HAP-1 (cell line): Measurements from ENCODE around the gene HOXA6.

Experiments
- DNase-seq, 2 experiments: peaks; one replicate each; pipeline ENCODE4 v3.0.0-alpha.2; 2016 to 2020; ENCODE audit warnings: low spot score in 2 of 2
- H3K27me3 ChIP-seq: fragments of 250-450 bp; sonication (Bioruptor Pico); 2 replicates; pipeline ENCODE4 v1.5.1; 2020; ENCODE audit warnings: low read depth, mild to moderate bottlenecking, moderate library complexity
- H3K36me3 ChIP-seq: fragments of 250-450 bp; sonication (Bioruptor Pico); replicated peaks from 2 replicates; pipeline ENCODE4 v1.5.1; 2020; ENCODE audit warnings: mild to moderate bottlenecking
- H3K4me1 ChIP-seq: fragments of 250-450 bp; sonication (Bioruptor Pico); 2 replicates; pipeline ENCODE4 v1.5.1; 2020; ENCODE audit warnings: mild to moderate bottlenecking
- H3K4me3 ChIP-seq: fragments of 250-450 bp; sonication (Bioruptor Pico); 2 replicates; pipeline ENCODE4 v1.5.1; 2020; ENCODE audit warnings: mild to moderate bottlenecking, moderate library complexity
- H3K9me3 ChIP-seq: fragments of 250-450 bp; sonication (Bioruptor Pico); 2 replicates; pipeline ENCODE4 v1.5.1; 2020; ENCODE audit warnings: mild to moderate bottlenecking, moderate library complexity
- in situ Hi-C: fragments of 300-500 bp; cut with MboI; formaldehyde crosslinking; loops from 3 replicates; pipeline ENCODE4 v1.14.3; 2020; ENCODE audit warnings: low sequenced_read_pairs, inconsistent platforms, mixed read lengths

HOXA6 gene

DNA sequence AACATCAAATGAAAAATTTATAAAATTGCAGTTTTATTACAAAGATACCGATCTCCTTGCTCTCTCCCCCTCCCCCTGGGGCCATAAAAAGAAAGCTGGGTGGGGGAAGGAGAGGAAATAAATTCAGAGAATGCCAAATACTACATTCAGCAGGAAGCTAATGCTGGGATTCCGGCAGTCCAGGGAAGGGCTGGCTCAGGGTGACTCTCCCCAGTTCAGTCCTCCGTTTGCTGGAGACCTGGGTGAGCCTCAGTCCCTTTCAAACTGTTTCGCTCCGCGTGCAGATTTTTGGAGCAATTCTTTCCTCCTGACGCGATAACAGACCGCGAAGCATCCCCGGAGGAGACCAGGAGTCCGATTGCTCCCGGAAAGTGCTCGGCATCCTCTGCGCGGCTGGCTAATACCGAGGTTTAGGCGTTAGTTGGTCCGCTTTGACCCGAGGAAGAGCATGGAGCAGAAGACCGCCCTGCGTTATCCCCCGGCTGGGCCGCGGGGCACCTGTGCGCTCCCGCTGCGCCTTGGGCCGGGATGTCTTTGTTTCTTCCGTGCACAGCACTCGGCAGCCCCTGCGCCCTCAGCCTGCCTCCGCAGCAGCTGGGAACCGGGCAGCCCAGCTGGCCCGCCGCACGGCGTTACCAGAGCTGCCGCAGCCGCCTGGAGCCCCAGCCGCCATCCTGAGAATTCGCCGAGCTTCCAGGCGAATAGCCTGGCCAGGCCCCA, 41.2 kb downstream of the HOXA6 start:
- H3K27me3 ChIP-seq: no peaks in the 10 kb centered on the region
- DNase-seq: no peak
- in situ Hi-C loops: no loop called here
- H3K4me1 ChIP-seq: peaks cover 7% of the 10 kb centered on the region
- H3K36me3 ChIP-seq: no peaks in the 10 kb centered on the region
- H3K9me3 ChIP-seq: no peaks in the 10 kb centered on the region
- H3K4me3 ChIP-seq: no peak overlapping the region

- DNase-seq: no peak
- Histone ChIP-seq H3K27me3 (no peaks in the 10 kb centered on the region), H3K36me3 (no peaks in the 10 kb centered on the region), H3K9me3 (no peaks in the 10 kb centered on the region), H3K4me3 (no peak overlapping the region), H3K4me1 (peaks cover 14% of the 10 kb centered on the region)
- in situ Hi-C loops: no loop called here
Observed at GRCh38 chr7:27105301-27106031, 42.1 kb downstream of the HOXA6 start.

- peaks cover 24% of the 10 kb centered on the region for H3K4me1 ChIP-seq
- no peaks in the 10 kb centered on the region for H3K9me3 ChIP-seq
- H3K27me3 ChIP-seq: no peaks in the 10 kb centered on the region
- no peak for DNase-seq
- 0 out of 2 replicates have a peak, but pooled peaks cover 2% of the 10 kb centered on the region for H3K36me3 ChIP-seq
- H3K4me3 ChIP-seq: no peak overlapping the region
- in situ Hi-C loops: no loop called here
Observed at GRCh38 chr7:27104341-27105058, 43.1 kb downstream of the HOXA6 start.

DNA sequence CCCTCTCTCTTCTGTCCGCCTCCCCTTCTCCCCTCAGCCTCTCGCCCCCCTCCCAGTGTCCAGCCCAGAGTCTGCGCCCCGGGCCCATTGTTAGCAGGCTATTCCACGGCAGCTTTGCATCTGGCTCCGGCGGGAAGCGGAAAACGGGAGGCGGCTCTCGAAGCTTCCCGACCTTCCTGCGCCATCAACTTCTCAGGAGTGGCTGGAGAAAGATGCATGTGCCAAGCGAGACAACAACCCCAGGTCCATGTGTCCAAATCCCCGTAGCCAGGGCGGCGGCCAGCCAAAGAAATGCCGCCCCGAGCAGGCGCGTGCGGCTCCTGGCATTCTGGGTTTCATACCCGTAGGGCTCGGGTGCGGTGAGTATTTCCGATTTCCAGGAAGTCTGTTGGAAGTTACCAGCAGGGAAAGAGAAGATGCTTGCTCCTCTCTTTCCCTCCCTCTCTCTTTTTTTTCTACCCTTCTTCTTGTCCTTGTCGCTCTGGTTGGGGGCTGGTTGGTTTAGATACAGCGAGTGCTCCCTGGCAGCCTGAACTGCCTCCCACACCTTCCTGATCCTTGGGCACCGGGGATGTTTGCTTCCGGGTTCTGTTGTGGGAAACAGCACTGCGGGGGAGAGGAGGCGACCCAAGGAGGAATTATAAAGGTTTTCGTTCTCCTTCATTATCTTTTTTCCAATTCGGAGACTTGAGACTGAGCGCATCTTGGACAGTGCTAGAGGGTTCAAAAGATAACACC, 43.9 kb downstream of the HOXA6 start:
- H3K36me3 ChIP-seq: peaks cover 5% of the 10 kb centered on the region; the same call in 1 of the 2 replicates
- H3K4me3 ChIP-seq: no peak overlapping the region
- H3K27me3 ChIP-seq: no peaks in the 10 kb centered on the region
- no peaks in the 10 kb centered on the region for H3K9me3 ChIP-seq
- in situ Hi-C loops: no loop called here
- peaks cover 26% of the 10 kb centered on the region for H3K4me1 ChIP-seq
- no peak for DNase-seq

DNA sequence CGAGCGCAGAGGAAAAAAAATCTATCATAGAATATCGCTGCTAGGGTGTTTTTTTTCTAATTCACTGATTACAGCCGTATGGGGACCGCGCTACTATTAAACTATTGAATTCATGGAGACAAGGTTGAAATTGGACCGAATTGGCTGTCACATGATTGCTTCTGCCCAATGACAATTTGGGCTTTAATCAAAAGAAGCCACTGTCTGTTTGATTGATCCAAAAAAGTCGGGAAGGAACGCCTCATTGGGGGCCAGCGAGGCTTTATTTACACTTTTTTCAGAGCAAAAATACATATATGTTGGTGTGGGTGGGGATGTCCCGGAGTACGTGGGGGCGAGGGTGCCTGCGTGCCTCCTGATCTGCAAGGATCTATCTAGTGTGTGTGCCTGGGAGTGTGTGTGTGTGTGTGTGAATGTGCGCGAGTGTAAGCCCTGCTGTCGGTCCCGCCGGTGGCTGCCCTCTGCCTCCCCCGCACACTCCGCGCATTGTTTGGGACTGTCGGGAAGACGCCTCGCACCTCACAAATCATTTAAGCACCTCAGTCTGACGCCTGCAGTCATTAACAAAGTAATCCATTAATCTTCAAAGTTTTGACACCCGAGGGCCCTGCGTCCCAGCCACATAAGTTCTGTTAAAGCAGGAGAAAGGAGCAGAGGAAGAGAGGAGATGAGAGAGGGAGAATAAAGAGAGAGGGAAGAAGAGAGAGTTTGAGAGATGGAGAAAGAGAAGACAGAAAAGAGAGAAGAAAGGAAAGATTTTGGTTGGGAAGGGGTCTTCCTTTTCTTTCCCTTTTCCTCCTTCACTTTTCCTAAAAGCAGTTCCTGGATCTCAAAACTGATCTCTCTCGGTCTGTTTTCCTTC, 44.8 kb downstream of the HOXA6 start, which contains the start of gene HOXA2:
TSS of gene HOXA2 (minus strand) at position 103 of the 862 bp plus-strand sequence. CDS start 183 bp downstream, outside the sequence.
- Histone ChIP-seq H3K4me1 (peaks cover 26% of the 10 kb centered on the region), H3K4me3 (no peak within 1 kb of the TSS), H3K36me3 (peaks cover 5% of the 10 kb centered on the region; the same call in 1 of the 2 replicates), H3K9me3 (no peaks in the 10 kb centered on the region), H3K27me3 (no peaks in the 10 kb centered on the region)
- peak in 1 of 2 experiments; percentile 58 for DNase-seq
- in situ Hi-C loops: no loop called here

- no peaks in the 10 kb centered on the region for H3K9me3 ChIP-seq
- DNase-seq: no peak
- no peak overlapping the region for H3K4me3 ChIP-seq
- H3K27me3 ChIP-seq: no peaks in the 10 kb centered on the region
- peaks cover 30% of the 10 kb centered on the region for H3K4me1 ChIP-seq
- in situ Hi-C loops: no loop called here
- H3K36me3 ChIP-seq: peaks cover 5% of the 10 kb centered on the region; the same call in 1 of the 2 replicates
Observed at GRCh38 chr7:27101957-27102580, 45.5 kb downstream of the HOXA6 start.

DNA sequence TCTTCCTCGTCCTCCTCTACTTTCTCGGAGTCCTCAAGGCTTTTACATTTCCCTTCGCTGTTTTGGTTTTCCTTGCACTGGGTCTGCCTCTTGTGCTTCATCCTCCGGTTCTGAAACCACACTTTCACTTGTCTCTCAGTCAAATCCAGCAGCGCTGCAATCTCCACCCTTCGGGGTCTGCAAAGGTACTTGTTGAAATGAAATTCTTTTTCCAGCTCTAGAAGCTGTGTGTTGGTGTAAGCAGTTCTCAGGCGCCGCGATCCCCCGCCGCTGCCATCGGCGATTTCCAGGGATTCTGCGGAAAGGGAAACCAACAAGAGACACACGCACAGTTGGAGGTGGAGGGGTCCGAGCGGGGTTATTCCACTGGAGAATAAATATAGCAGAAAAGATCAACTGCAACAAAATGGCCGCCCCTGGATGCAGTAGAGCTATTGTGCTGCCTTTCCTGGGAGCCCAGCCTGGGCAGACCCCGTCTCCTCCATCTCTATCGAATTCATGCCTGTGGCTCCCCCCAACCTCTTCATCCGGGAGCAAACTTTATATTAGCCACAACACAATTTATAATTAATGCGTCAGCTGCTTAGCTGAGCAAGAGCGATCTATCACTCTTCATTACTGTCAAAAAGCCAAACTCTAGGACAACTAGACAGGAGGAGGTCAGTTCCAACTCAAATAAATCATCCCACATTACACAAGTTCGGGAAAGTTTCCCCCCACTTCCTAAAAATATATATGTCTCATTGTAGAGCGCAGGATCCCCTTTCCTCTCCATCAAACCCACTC, 46.2 kb downstream of the HOXA6 start:
- Histone ChIP-seq H3K4me3 (no peak overlapping the region), H3K36me3 (peaks cover 5% of the 10 kb centered on the region; the same call in 1 of the 2 replicates), H3K4me1 (peaks cover 30% of the 10 kb centered on the region), H3K27me3 (no peaks in the 10 kb centered on the region), H3K9me3 (no peaks in the 10 kb centered on the region)
- no peak for DNase-seq
- in situ Hi-C loops: no loop called here

- Histone ChIP-seq H3K27me3 (no peaks in the 10 kb centered on the region), H3K36me3 (peaks cover 5% of the 10 kb centered on the region; the same call in 1 of the 2 replicates), H3K9me3 (no peaks in the 10 kb centered on the region), H3K4me1 (peaks cover 30% of the 10 kb centered on the region), H3K4me3 (no peak overlapping the region)
- in situ Hi-C loops: no loop called here
- DNase-seq: no peak
Observed at GRCh38 chr7:27100694-27101170, 46.8 kb downstream of the HOXA6 start.

GRCh38 chr7:27099453-27100370, 47.9 kb downstream of the HOXA6 start:
- peaks cover 33% of the 10 kb centered on the region for H3K4me1 ChIP-seq
- peaks cover 5% of the 10 kb centered on the region; the same call in 1 of the 2 replicates for H3K36me3 ChIP-seq
- no peaks in the 10 kb centered on the region for H3K9me3 ChIP-seq
- in situ Hi-C loops: no loop called here
- DNase-seq: no peak
- H3K27me3 ChIP-seq: no peaks in the 10 kb centered on the region
- H3K4me3 ChIP-seq: no peak overlapping the region

DNA sequence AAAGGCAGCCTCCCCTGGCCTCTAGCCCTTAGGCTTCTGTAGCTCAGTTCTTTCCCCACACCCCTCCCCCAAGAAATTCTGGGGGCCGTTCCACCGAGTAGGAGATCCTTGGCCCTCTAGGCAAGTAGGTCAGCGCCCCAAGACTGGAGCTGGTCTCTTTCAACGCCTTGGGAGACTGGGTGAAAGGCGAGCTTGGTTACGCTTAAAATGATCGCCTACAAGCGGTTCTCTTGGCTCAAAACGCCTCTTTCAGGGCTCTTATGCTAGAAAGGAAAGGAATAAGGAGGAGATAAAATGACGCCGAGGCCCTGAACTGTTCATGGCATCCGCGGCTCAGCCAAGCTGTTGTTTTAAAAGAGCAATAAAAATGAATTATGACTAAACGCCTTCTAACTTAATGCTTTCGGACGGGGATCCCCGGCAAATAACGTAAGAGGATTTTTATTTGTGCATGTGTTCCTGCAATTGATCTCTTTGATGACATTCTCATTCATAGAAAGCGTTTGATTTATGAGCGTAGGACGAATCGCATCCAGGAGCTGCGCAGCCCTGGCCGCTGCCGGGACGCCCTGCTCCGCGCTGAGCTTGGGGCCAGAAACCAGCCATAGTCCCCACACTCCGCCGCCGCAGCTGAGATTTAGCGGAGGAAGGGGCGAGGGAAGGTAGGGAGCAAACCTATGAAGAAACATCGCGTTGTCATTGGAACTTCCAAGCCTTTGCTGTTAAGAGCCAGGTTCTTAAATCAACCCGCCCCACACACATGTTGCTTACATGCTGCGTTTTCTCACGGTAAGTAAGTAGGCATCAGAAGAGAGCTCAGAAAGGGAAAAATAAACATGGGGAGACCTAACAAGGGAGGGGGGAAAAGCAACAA, 48.8 kb downstream of the HOXA6 start:
- no peaks in the 10 kb centered on the region for H3K27me3 ChIP-seq
- H3K4me3 ChIP-seq: no peak overlapping the region
- DNase-seq: no peak
- H3K36me3 ChIP-seq: peaks cover 5% of the 10 kb centered on the region; the same call in 1 of the 2 replicates
- H3K4me1 ChIP-seq: peaks cover 33% of the 10 kb centered on the region
- no peaks in the 10 kb centered on the region for H3K9me3 ChIP-seq
- in situ Hi-C loops: no loop called here
